Fibroblast of skin of abdomen (primary cell): ENCODE results near the gene TNIP2. TPM values are rescaled to one million over a fixed set of nuclear protein-coding genes. Genes with fewer than 3 reads are reported as not detected.
A peak's percentile ranks its signal among the peaks of the same experiment; 100 is the strongest.

Source experiments
- DNase-seq: peaks from one replicate; pipeline ENCODE4 v3.0.0-alpha.2; 2013
- polyA plus RNA-seq, 2 experiments: library from polyadenylated mRNA; unstranded; fragments of 120-200 nt; gene quantifications; one replicate each; pipeline ENCODE4 v1.2.1, GENCODE V29; 2013; ENCODE audit not compliant: insufficient read length in 2 of 2

TNIP2 gene
- polyA plus RNA-seq (2013, experiment 1 of 2; ENCODE audit: insufficient read length) = 29.6 TPM
- polyA plus RNA-seq (2013, experiment 2 of 2; ENCODE audit: insufficient read length) = 33.5 TPM

- DNase-seq = peak; percentile 76
Observed at GRCh38 chr4:2755821-2756690, at the start of gene TNIP2. TNIP2 (minus strand) TSS chr4:2756336; CDS start chr4:2756289, 47 bp downstream.

- DNase-seq = no peak
Observed at GRCh38 chr4:2804973-2805501, 48.9 kb upstream of the TNIP2 start.

GRCh38 chr4:2804449-2804972 lies 48.4 kb upstream of the TNIP2 start:
- DNase-seq = no peak

- no peak for DNase-seq
Observed at GRCh38 chr4:2803624-2804448, 47.7 kb upstream of the TNIP2 start.

GRCh38 chr4:2802618-2803531 lies 46.7 kb upstream of the TNIP2 start:
- DNase-seq = no peak

GRCh38 chr4:2800691-2801596 lies 44.8 kb upstream of the TNIP2 start:
- DNase-seq = peak; percentile 63

GRCh38 chr4:2799971-2800690 lies 44.0 kb upstream of the TNIP2 start:
- no peak for DNase-seq

- no peak for DNase-seq
Observed at GRCh38 chr4:2799224-2799911, 43.2 kb upstream of the TNIP2 start.

- DNase-seq = no peak
Observed at GRCh38 chr4:2798399-2799223, 42.5 kb upstream of the TNIP2 start.

- DNase-seq = no peak
Observed at GRCh38 chr4:2797545-2798305, 41.6 kb upstream of the TNIP2 start.

GRCh38 chr4:2796849-2797544 lies 40.9 kb upstream of the TNIP2 start:
- no peak for DNase-seq

GRCh38 chr4:2795893-2796848 lies 40.0 kb upstream of the TNIP2 start:
- no peak for DNase-seq

GRCh38 chr4:2795300-2795892 lies 39.3 kb upstream of the TNIP2 start:
- no peak for DNase-seq

GRCh38 chr4:2794486-2795299 lies 38.6 kb upstream of the TNIP2 start:
- DNase-seq = peak; percentile 78
